ENCODE measurements around the gene H1-8.

Gene H1-8

DNA sequence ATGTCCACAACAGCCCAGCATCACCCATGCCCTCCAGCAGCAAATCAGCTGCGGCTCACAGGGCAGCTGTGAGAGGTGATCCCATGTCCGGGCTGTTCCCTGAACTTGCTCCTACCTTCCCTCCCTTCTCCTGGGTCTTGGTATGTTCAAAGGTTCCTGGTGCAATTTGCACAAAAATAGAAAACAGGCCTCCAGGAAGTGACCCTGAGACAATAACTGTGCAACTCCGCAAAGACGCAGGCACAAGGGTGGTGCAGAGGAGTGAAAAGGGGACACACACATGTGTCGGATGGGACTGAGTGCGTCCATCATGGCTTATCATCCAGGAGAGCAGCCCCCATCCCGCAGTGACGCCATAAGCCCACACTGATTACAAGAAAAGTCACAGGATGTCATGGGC, 47.2 kb downstream of the H1-8 start:
- TF ChIP-seq, protein P1, sequence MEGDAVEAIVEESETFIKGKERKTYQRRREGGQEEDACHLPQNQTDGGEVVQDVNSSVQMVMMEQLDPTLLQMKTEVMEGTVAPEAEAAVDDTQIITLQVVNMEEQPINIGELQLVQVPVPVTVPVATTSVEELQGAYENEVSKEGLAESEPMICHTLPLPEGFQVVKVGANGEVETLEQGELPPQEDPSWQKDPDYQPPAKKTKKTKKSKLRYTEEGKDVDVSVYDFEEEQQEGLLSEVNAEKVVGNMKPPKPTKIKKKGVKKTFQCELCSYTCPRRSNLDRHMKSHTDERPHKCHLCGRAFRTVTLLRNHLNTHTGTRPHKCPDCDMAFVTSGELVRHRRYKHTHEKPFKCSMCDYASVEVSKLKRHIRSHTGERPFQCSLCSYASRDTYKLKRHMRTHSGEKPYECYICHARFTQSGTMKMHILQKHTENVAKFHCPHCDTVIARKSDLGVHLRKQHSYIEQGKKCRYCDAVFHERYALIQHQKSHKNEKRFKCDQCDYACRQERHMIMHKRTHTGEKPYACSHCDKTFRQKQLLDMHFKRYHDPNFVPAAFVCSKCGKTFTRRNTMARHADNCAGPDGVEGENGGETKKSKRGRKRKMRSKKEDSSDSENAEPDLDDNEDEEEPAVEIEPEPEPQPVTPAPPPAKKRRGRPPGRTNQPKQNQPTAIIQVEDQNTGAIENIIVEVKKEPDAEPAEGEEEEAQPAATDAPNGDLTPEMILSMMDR (conservative IDR thresholded peaks at IDR 0.05; ENCODE audit: low read depth, low read length) = no peak
- no peak overlapping the region for H3K4me3 ChIP-seq (ENCODE audit: low read length)
- DNase-seq (ENCODE audit: low read depth) = no peak

GRCh38 chr3:129591932-129592331, 49.0 kb downstream of the H1-8 start:
- TF ChIP-seq, protein P1 (conservative IDR thresholded peaks at IDR 0.05; ENCODE audit: low read depth, low read length) = no peak
- no peak overlapping the region for H3K4me3 ChIP-seq (ENCODE audit: low read length)
- no peak for DNase-seq (ENCODE audit: low read depth)

DNA sequence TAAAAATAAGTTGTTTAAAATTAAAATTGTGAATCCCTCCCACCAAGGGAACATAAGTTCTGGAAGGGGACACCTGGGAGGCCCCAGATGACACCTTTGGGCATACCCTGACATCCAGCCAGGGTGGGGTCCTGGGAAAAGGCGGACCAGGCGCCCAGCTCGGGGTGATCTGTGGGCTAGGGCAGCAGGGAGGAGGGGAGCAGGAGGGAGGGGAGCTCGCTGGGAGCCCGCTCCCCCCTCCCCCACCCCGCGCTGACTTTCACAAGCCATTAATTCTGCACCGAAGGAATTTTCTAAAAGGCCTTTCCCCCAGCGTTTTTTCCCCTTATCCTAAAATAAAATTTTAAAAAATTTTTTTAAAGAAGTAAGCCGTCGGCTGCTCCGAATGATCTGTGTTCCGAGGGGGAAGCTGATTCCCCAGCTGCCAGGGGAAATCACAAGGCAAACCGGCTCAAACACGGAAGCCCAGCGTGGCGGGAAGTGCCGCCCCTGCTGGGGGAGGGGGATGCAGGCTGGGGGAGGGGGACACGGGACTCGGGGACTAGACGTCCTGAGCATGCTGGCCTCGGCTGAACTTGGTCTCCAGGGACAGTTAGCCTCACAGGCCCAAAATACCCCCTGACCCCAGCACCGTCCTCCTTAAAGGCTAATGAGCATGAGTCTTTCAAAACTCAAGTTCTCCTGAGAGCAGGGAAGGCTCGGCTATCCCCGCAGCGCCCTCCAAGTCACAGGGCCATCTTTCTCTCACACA, 49.6 kb downstream of the H1-8 start:
- peak overlapping the region; percentile 1 for H3K4me3 ChIP-seq (ENCODE audit: low read length)
- TF ChIP-seq, protein P1 (conservative IDR thresholded peaks at IDR 0.05; ENCODE audit: low read depth, low read length) = no peak
- DNase-seq (ENCODE audit: low read depth) = no peak

- TF ChIP-seq, protein P1 (conservative IDR thresholded peaks at IDR 0.05; ENCODE audit: low read depth, low read length) = peak; percentile 31
Measured at GRCh38 chr3:129593230-129593594, 50.2 kb downstream of the H1-8 start.

DNA sequence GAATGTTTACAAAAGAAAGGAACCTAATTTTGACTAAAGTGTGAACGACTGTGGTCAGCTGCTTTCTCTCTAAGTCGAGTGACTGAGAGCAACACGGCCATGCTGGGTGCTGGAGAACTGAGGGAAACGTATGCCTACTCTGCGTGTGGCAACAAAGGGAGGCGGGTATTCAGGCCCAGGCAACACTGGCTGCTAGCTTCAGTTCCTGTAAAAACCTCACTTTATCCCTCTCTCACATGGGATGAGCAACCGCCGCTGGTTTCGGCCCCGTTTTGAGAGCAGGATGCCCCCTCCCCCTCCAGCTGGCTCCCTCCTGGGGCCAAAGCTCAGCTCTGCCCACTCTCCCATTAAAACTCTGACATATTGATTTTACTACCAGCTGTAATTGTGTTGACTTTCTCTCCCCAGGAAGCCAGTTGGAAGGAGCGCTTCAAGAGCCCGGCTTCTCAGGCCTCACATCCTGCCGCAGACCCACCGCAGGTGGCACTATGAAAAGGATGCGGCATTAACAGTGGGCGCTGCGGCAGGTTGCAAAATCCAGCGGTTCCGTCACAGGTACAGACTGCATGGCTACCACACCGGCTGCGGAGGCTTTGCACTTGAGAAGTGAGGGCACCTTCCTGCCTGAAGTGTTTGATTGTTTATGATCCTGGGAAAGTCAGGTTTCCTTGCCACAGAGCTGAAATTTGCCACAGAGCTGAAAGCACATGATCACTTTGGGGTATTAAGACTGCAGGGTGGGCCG, 50.8 kb downstream of the H1-8 start:
- DNase-seq (ENCODE audit: low read depth) = no peak
- TF ChIP-seq, protein P1 (conservative IDR thresholded peaks at IDR 0.05; ENCODE audit: low read depth, low read length) = peak; percentile 1
- H3K4me3 ChIP-seq (ENCODE audit: low read length) = no peak overlapping the region

More at GRCh38 chr3:129593230-129593594, 50.2 kb downstream of the H1-8 start:
- DNase-seq (ENCODE audit: low read depth) = no peak
- no peak overlapping the region for H3K4me3 ChIP-seq (ENCODE audit: low read length)

GRCh38 chr3:129594409-129594808, 51.4 kb downstream of the H1-8 start:
- DNase-seq (ENCODE audit: low read depth) = no peak
- TF ChIP-seq, protein P1 (conservative IDR thresholded peaks at IDR 0.05; ENCODE audit: low read depth, low read length) = no peak
- H3K4me3 ChIP-seq (ENCODE audit: low read length) = no peak overlapping the region
